K562 (cell line): ENCODE results near the gene TUBD1. TPM values are rescaled to one million over a fixed set of nuclear protein-coding genes. Genes with fewer than 3 reads are reported as not detected.

ENCODE experiments used
- ARHGAP35 ChIP-seq: fragments of 450-650 bp; IDR thresholded peaks from 2 replicates; pipeline ENCODE4 v1.6.1; 2018; ENCODE audit not compliant: partially characterized antibody
- DDX20 ChIP-seq: fragments of 450-650 bp; IDR thresholded peaks from 2 replicates; pipeline ENCODE4 v1.6.1; 2016; ENCODE audit warnings: missing genetic modification characterization, low read depth, mild to moderate bottlenecking, missing compliant biosample characterization, moderate library complexity
- FOSL1 ChIP-seq: fragments of 200-800 bp; sonication (Bioruptor generic); conservative IDR thresholded peaks from 2 replicates; pipeline ENCODE4 v1.6.1; 2016; ENCODE audit warnings: missing genetic modification characterization, missing compliant biosample characterization
- PHB ChIP-seq: fragments of 250-450 bp; sonication (Bioruptor Pico); IDR thresholded peaks from 2 replicates; pipeline ENCODE4 v1.5.0; 2021
- PHF20 ChIP-seq: fragments of 450-650 bp; IDR thresholded peaks from 2 replicates; pipeline ENCODE4 v1.6.1; 2018; ENCODE audit not compliant: partially characterized antibody
- SOX6 ChIP-seq: fragments of 450-650 bp; IDR thresholded peaks from 2 replicates; pipeline ENCODE4 v1.6.1; 2014; ENCODE audit warnings: mild to moderate bottlenecking
- TCF7 ChIP-seq: sonication (generic); IDR thresholded peaks from 2 replicates; pipeline ENCODE4 v1.6.1; 2016; ENCODE audit warnings: antibody characterized with exemption, borderline replicate concordance
- ZNF696 ChIP-seq: fragments of 250-450 bp; sonication (Bioruptor Pico); conservative IDR thresholded peaks from 2 replicates; pipeline ENCODE4 v1.4.0; 2020; ENCODE audit warnings: mild to moderate bottlenecking, moderate library complexity
- ZSCAN32 ChIP-seq: fragments of 450-650 bp; formaldehyde crosslinking; IDR thresholded peaks from 2 replicates; pipeline ENCODE4 v1.4.0; 2020; ENCODE audit warnings: mild to moderate bottlenecking, moderate library complexity
- polyA plus RNA-seq, 8 experiments: library from polyadenylated mRNA; depleted of rRNA in 4 of 8; stranded (reverse) in 5 of 8; unstranded in 3 of 8; fragments of >200 nt; fragmentation: Nextera tagmentation in 2 of 8; fragmentation: Illumina TruSeq in 1 of 8; extraction: Ambion mirVana in 2 of 8; extraction: Trizol in 1 of 8; gene quantifications; 2 replicates each; pipeline versions ENCODE4 v1.2.1 to v1.2.3, GENCODE V29; 2011 to 2014; ENCODE audit warnings: inconsistent platforms in 1 of 8, missing spikeins in 1 of 8
- total RNA-seq, 7 experiments: library from RNA; depleted of rRNA in 6 of 7; stranded (reverse); fragments of >200 nt in 6 of 7; fragmentation: Illumina TruSeq in 2 of 7; extraction: Trizol in 2 of 7; gene quantifications; 2 replicates each; pipeline versions ENCODE4 v1.2.1 to v1.2.3, GENCODE V29; 2011 to 2021; ENCODE audit warnings: low replicate concordance in 1 of 7
- TF ChIP-seq, protein P1 (sequence below): fragments of 450-650 bp; IDR thresholded peaks from 2 replicates; pipeline ENCODE4 v1.6.1; 2017; ENCODE audit warnings: antibody characterized with exemption, mild to moderate bottlenecking
- TF ChIP-seq, protein P2 (sequence below): fragments of 450-650 bp; IDR thresholded peaks from 2 replicates; pipeline ENCODE4 v1.6.1; 2016
- TF ChIP-seq, protein P3 (sequence below), 2 experiments: fragments of 450-650 bp in 1 of 2; IDR thresholded peaks; 2 replicates each; pipeline ENCODE4 v1.6.1; 2011 to 2017; ENCODE audit warnings: low read depth in 2 of 2, antibody characterized with exemption in 1 of 2, borderline replicate concordance in 1 of 2, low read length in 1 of 2, mild to moderate bottlenecking in 1 of 2, mixed read lengths in 1 of 2; ENCODE audit not compliant: control insufficient read depth in 1 of 2

TUBD1 gene
- total and polyA plus RNA-seq, 9 of the 15 experiments (the other 6 are each of a cell fraction or from before 2014, with no cell fraction given) = 10.8 to 35.3 (median 17.9) TPM

DNA sequence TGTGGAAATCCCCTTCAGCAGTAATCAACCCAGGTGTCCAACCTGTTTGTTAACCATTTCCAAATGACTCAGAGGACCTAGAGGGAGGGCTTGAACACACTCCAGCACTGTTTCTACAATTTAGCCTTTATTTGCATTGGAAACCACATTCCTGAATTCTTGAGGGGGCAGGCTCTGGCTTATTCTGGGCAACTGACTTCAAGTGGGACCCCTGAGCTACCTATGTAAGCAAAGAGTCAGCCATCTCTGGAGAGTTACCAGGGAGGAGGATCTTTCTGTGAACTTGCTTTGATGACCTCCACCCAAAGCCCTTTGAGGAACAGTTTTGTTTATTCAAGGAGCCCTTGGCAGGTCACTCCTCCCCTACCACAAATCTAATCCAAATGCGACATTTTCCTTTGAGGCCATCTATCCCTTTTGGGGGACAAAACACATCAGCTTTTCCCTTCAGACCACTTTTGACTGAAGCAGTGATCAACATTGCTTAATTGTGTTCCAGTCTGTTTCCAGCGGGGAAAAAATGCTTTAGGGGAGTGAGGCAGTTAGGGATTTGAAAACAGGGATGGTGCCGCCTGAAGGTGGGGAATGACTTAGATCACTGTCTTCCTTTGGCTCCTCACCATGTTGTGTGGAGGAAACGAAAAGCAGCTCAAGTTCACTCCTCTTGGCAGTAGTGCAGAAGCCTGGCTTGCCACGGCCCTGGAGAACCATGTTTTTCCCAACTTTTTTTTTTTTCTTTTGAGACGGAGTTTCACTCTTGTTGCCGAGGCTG, 46.2 kb downstream of the TUBD1 start (continued):
- TF ChIP-seq, protein P1, sequence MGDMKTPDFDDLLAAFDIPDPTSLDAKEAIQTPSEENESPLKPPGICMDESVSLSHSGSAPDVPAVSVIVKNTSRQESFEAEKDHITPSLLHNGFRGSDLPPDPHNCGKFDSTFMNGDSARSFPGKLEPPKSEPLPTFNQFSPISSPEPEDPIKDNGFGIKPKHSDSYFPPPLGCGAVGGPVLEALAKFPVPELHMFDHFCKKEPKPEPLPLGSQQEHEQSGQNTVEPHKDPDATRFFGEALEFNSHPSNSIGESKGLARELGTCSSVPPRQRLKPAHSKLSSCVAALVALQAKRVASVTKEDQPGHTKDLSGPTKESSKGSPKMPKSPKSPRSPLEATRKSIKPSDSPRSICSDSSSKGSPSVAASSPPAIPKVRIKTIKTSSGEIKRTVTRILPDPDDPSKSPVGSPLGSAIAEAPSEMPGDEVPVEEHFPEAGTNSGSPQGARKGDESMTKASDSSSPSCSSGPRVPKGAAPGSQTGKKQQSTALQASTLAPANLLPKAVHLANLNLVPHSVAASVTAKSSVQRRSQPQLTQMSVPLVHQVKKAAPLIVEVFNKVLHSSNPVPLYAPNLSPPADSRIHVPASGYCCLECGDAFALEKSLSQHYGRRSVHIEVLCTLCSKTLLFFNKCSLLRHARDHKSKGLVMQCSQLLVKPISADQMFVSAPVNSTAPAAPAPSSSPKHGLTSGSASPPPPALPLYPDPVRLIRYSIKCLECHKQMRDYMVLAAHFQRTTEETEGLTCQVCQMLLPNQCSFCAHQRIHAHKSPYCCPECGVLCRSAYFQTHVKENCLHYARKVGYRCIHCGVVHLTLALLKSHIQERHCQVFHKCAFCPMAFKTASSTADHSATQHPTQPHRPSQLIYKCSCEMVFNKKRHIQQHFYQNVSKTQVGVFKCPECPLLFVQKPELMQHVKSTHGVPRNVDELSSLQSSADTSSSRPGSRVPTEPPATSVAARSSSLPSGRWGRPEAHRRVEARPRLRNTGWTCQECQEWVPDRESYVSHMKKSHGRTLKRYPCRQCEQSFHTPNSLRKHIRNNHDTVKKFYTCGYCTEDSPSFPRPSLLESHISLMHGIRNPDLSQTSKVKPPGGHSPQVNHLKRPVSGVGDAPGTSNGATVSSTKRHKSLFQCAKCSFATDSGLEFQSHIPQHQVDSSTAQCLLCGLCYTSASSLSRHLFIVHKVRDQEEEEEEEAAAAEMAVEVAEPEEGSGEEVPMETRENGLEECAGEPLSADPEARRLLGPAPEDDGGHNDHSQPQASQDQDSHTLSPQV = no peak
- TF ChIP-seq PHF20 (no peak), SOX6 (no peak), PHB (CRISPR knock-in tag) (no peak), ZNF696 (CRISPR knock-in tag) (no peak), ARHGAP35 (no peak), FOSL1 (tag) (no peak), DDX20 (no peak), TCF7 (no peak), ZSCAN32 (CRISPR knock-in tag) (no peak)
- TF ChIP-seq, protein P2, sequence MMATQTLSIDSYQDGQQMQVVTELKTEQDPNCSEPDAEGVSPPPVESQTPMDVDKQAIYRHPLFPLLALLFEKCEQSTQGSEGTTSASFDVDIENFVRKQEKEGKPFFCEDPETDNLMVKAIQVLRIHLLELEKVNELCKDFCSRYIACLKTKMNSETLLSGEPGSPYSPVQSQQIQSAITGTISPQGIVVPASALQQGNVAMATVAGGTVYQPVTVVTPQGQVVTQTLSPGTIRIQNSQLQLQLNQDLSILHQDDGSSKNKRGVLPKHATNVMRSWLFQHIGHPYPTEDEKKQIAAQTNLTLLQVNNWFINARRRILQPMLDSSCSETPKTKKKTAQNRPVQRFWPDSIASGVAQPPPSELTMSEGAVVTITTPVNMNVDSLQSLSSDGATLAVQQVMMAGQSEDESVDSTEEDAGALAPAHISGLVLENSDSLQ = 0 out of 2 replicates have a peak, but pooled peaks have one; percentile 8
- TF ChIP-seq, protein P3, sequence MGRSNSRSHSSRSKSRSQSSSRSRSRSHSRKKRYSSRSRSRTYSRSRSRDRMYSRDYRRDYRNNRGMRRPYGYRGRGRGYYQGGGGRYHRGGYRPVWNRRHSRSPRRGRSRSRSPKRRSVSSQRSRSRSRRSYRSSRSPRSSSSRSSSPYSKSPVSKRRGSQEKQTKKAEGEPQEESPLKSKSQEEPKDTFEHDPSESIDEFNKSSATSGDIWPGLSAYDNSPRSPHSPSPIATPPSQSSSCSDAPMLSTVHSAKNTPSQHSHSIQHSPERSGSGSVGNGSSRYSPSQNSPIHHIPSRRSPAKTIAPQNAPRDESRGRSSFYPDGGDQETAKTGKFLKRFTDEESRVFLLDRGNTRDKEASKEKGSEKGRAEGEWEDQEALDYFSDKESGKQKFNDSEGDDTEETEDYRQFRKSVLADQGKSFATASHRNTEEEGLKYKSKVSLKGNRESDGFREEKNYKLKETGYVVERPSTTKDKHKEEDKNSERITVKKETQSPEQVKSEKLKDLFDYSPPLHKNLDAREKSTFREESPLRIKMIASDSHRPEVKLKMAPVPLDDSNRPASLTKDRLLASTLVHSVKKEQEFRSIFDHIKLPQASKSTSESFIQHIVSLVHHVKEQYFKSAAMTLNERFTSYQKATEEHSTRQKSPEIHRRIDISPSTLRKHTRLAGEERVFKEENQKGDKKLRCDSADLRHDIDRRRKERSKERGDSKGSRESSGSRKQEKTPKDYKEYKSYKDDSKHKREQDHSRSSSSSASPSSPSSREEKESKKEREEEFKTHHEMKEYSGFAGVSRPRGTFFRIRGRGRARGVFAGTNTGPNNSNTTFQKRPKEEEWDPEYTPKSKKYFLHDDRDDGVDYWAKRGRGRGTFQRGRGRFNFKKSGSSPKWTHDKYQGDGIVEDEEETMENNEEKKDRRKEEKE (IDR thresholded peaks at IDR 0.05; ENCODE audit: borderline replicate concordance in 1 of 2, control insufficient read depth in 1 of 2, low read depth in 2 of 2, low read length in 1 of 2) = peak in 1 of 2 experiments; percentile 53; a peak in 1 of 4 replicates
